ENCODE measurements around the gene IRF5.

Gene IRF5

GRCh38 chr7:128915271-128915819 is 22.4 kb upstream of the IRF5 start:
- Histone ChIP-seq H3K79me2 (no peaks in the 10 kb centered on the region), H3K27me3 (ENCODE audit: control insufficient read depth, insufficient read depth, low read length) (peaks cover 3% of the 10 kb centered on the region), H3K9ac (no peak overlapping the region), H2AFZ (peak overlapping the region; percentile 81), H3K4me3 (ENCODE audit: low read depth, low read length) (peak overlapping the region; percentile 31), H3K9me3 (ENCODE audit: control insufficient read depth, low read length) (no peaks in the 10 kb centered on the region), H3K36me3 (ENCODE audit: control insufficient read depth, insufficient read depth, low read length) (no peaks in the 10 kb centered on the region), H3K27ac (no peak overlapping the region), H3K4me2 (ENCODE audit: low read length) (peak overlapping the region; percentile 80), H3K4me1 (no peaks in the 10 kb centered on the region)
- TF ChIP-seq CTCF (IDR thresholded peaks at IDR 0.05), result no peak

- no peak overlapping the region for H3K9ac ChIP-seq
- no peak overlapping the region for H3K4me3 ChIP-seq (ENCODE audit: low read depth, low read length)
- no peak overlapping the region for H2AFZ ChIP-seq
- no peak for TF ChIP-seq CTCF (IDR thresholded peaks at IDR 0.05)
- H3K27me3 ChIP-seq (ENCODE audit: control insufficient read depth, insufficient read depth, low read length), result peaks cover 3% of the 10 kb centered on the region
- H3K4me1 ChIP-seq, result no peaks in the 10 kb centered on the region
- H3K9me3 ChIP-seq (ENCODE audit: control insufficient read depth, low read length), result no peaks in the 10 kb centered on the region
- H3K27ac ChIP-seq, result no peak overlapping the region
- H3K36me3 ChIP-seq (ENCODE audit: control insufficient read depth, insufficient read depth, low read length), result no peaks in the 10 kb centered on the region
- no peaks in the 10 kb centered on the region for H3K79me2 ChIP-seq
- H3K4me2 ChIP-seq (ENCODE audit: low read length), result peak overlapping the region; percentile 80
Measured at GRCh38 chr7:128915841-128916642, 21.7 kb upstream of the IRF5 start.

GRCh38 chr7:128916643-128916915 is 21.1 kb upstream of the IRF5 start:
- Histone ChIP-seq H3K79me2 (no peaks in the 10 kb centered on the region), H3K9ac (no peak overlapping the region), H3K9me3 (ENCODE audit: control insufficient read depth, low read length) (no peaks in the 10 kb centered on the region), H2AFZ (no peak overlapping the region), H3K4me3 (ENCODE audit: low read depth, low read length) (no peak overlapping the region), H3K4me2 (ENCODE audit: low read length) (no peak overlapping the region), H3K27ac (no peak overlapping the region), H3K36me3 (ENCODE audit: control insufficient read depth, insufficient read depth, low read length) (no peaks in the 10 kb centered on the region), H3K4me1 (no peaks in the 10 kb centered on the region), H3K27me3 (ENCODE audit: control insufficient read depth, insufficient read depth, low read length) (peaks cover 3% of the 10 kb centered on the region)
- no peak for TF ChIP-seq CTCF (IDR thresholded peaks at IDR 0.05)

GRCh38 chr7:128917122-128917521 is 20.6 kb upstream of the IRF5 start:
- Histone ChIP-seq H3K27me3 (ENCODE audit: control insufficient read depth, insufficient read depth, low read length) (peaks cover 3% of the 10 kb centered on the region), H3K9ac (no peak overlapping the region), H3K4me3 (ENCODE audit: low read depth, low read length) (no peak overlapping the region), H3K4me1 (no peaks in the 10 kb centered on the region), H3K36me3 (ENCODE audit: control insufficient read depth, insufficient read depth, low read length) (no peaks in the 10 kb centered on the region), H3K27ac (no peak overlapping the region), H2AFZ (no peak overlapping the region), H3K4me2 (ENCODE audit: low read length) (no peak overlapping the region), H3K9me3 (ENCODE audit: control insufficient read depth, low read length) (no peaks in the 10 kb centered on the region), H3K79me2 (no peaks in the 10 kb centered on the region)
- no peak for TF ChIP-seq CTCF (IDR thresholded peaks at IDR 0.05)
